H1 (cell line): Measurements from ENCODE around the gene TMEM203. TPM values are rescaled to one million over a fixed set of nuclear protein-coding genes. Genes with fewer than 3 reads are reported as not detected.

Experiments used
- CTCF ChIA-PET: fragments of 300-600 bp; sonication (Branson Sonifier 250); formaldehyde crosslinking; loops from one replicate; lab custom pipeline; 2021; ENCODE audit not compliant: partially characterized antibody; lab: Charles Lee
- POLR2A ChIA-PET: fragments of 300-600 bp; sonication (Branson Sonifier 250); formaldehyde crosslinking; loops from one replicate; lab custom pipeline; 2021; ENCODE audit warnings: inconsistent platforms; ENCODE audit not compliant: partially characterized antibody; lab: Charles Lee
- DNase-seq, 2 experiments: peaks; one replicate each; pipeline versions ENCODE4 v3.0.0 to v3.0.0-alpha.2; 2010 to 2022; ENCODE audit warnings: low spot score in 2 of 2, low read depth in 1 of 2, mixed read lengths in 1 of 2
- FAIRE-seq: peaks from 2 replicates; lab custom pipeline; 2011; peaks lifted over from hg19 to GRCh38; lab: Jason Lieb, UNC
- H2AFZ ChIP-seq: 2 replicates; pipeline ENCODE4 v1.8.1; 2012; ENCODE audit warnings: low read length, inconsistent platforms
- H2AK5ac ChIP-seq: 2 replicates; pipeline ENCODE4 v1.6.1; 2013; ENCODE audit warnings: low read depth, low read length
- H2BK120ac ChIP-seq: replicated peaks from 2 replicates; pipeline ENCODE3; 2013; ENCODE audit warnings: low read depth, low read length, inconsistent platforms
- H2BK12ac ChIP-seq: 2 replicates; pipeline ENCODE4 v1.6.1; 2013; ENCODE audit warnings: low read depth, low read length
- H2BK15ac ChIP-seq: 2 replicates; pipeline ENCODE4 v1.6.1; 2013; ENCODE audit warnings: low read length
- H2BK20ac ChIP-seq: 2 replicates; pipeline ENCODE4 v1.6.1; 2013; ENCODE audit warnings: low read length
- H2BK5ac ChIP-seq: 2 replicates; pipeline ENCODE4 v1.6.1; 2013; ENCODE audit warnings: low read depth, low read length
- H3K14ac ChIP-seq: 2 replicates; pipeline ENCODE4 v1.6.1; 2013; ENCODE audit warnings: inconsistent platforms; ENCODE audit not compliant: insufficient read length
- H3K18ac ChIP-seq: 2 replicates; pipeline ENCODE4 v1.6.1; 2013; ENCODE audit warnings: low read length; ENCODE audit errors: extremely low read depth
- H3K23ac ChIP-seq: 2 replicates; pipeline ENCODE4 v1.6.1; 2013; ENCODE audit warnings: inconsistent platforms; ENCODE audit not compliant: insufficient read length
- H3K23me2 ChIP-seq: 2 replicates; pipeline ENCODE4 v1.6.1; 2013; ENCODE audit warnings: low read depth, low read length
- H3K27ac ChIP-seq: 2 replicates; pipeline ENCODE4 v1.6.1; 2011; ENCODE audit warnings: low read depth, low read length, inconsistent platforms
- H3K27me3 ChIP-seq, 4 experiments: replicated peaks in 1 of 4; 1 replicate in 1 of 4; 2 replicates in 3 of 4; pipeline versions ENCODE4 v1.6.1 to v1.8.1; 2011 to 2013; ENCODE audit warnings: low read length in 3 of 4, mild to moderate bottlenecking in 3 of 4, inconsistent platforms in 2 of 4, mixed read lengths in 2 of 4, moderate library complexity in 1 of 4; ENCODE audit not compliant: control insufficient read depth in 3 of 4, insufficient read depth in 3 of 4; ENCODE audit errors: extremely low read depth in 1 of 4
- H3K36me3 ChIP-seq, 4 experiments: 2 replicates each; pipeline versions ENCODE4 v1.6.1 to v1.8.1; 2011 to 2013; ENCODE audit warnings: mild to moderate bottlenecking in 4 of 4, low read length in 3 of 4, moderate library complexity in 2 of 4, control low read depth in 1 of 4, inconsistent platforms in 1 of 4; ENCODE audit not compliant: insufficient read depth in 4 of 4, control insufficient read depth in 2 of 4
- H3K4ac ChIP-seq: replicated peaks from 2 replicates; pipeline ENCODE3; 2013; ENCODE audit warnings: low read length, low read depth, mixed read lengths, inconsistent platforms; ENCODE audit not compliant: insufficient read length
- H3K4me1 ChIP-seq, 4 experiments: replicated peaks in 1 of 4; 1 replicate in 1 of 4; 2 replicates in 3 of 4; pipeline versions ENCODE4 v1.6.1 to v1.8.1; 2011 to 2013; ENCODE audit warnings: low read length in 3 of 4, inconsistent platforms in 2 of 4, mixed read lengths in 1 of 4; ENCODE audit not compliant: insufficient read depth in 4 of 4, control insufficient read depth in 3 of 4
- H3K4me2 ChIP-seq, 2 experiments: 2 replicates each; pipeline versions ENCODE4 v1.6.1 to v1.8.1; 2011 to 2013; ENCODE audit warnings: low read depth in 2 of 2, low read length in 2 of 2, control low read depth in 1 of 2, inconsistent platforms in 1 of 2, mild to moderate bottlenecking in 1 of 2; ENCODE audit not compliant: insufficient read depth in 1 of 2
- H3K4me3 ChIP-seq, 4 experiments: fragments of 200-600, 300-600 bp in 1 of 4; sonication (generic), shearing (Covaris generic), sonication (Bioruptor Twin) in 1 of 4; 2 replicates each; pipeline versions ENCODE4 v1.5.1 to v1.8.1; 2011 to 2016; ENCODE audit warnings: low read length in 4 of 4, low read depth in 3 of 4, control low read depth in 2 of 4, inconsistent platforms in 2 of 4, mild to moderate bottlenecking in 2 of 4, mixed read lengths in 1 of 4, moderate library complexity in 1 of 4; ENCODE audit not compliant: insufficient read depth in 2 of 4; ENCODE audit errors: extremely low read depth in 1 of 4
- H3K56ac ChIP-seq: replicated peaks from 2 replicates; pipeline ENCODE3; 2013; ENCODE audit warnings: low read depth, mild to moderate bottlenecking, mixed read lengths, low read length, inconsistent platforms; ENCODE audit not compliant: insufficient read length
- H3K79me1 ChIP-seq: 2 replicates; pipeline ENCODE4 v1.6.1; 2013; ENCODE audit warnings: low read depth, low read length, control low read depth
- H3K79me2 ChIP-seq, 2 experiments: 2 replicates each; pipeline versions ENCODE4 v1.6.1 to v1.8.1; 2012 to 2013; ENCODE audit warnings: low read length in 2 of 2, mild to moderate bottlenecking in 2 of 2, inconsistent platforms in 1 of 2; ENCODE audit not compliant: insufficient read depth in 2 of 2, control insufficient read depth in 1 of 2
- H3K9ac ChIP-seq, 4 experiments: replicated peaks in 1 of 4; 1 replicate in 1 of 4; 2 replicates in 3 of 4; pipeline versions ENCODE4 v1.6.1 to v1.8.1; 2011 to 2013; ENCODE audit warnings: low read depth in 3 of 4, low read length in 3 of 4, control low read depth in 2 of 4, mild to moderate bottlenecking in 2 of 4, moderate library complexity in 2 of 4, inconsistent platforms in 1 of 4; ENCODE audit errors: extremely low read depth in 1 of 4
- H3K9me3 ChIP-seq, 2 experiments: 2 replicates each; pipeline versions ENCODE4 v1.6.1 to v1.8.1; 2012 to 2013; ENCODE audit warnings: mild to moderate bottlenecking in 2 of 2, moderate library complexity in 2 of 2, control low read depth in 1 of 2, inconsistent platforms in 1 of 2, low read depth in 1 of 2, low read length in 1 of 2, mixed read lengths in 1 of 2; ENCODE audit not compliant: insufficient read depth in 2 of 2
- H4K20me1 ChIP-seq, 2 experiments: replicated peaks in 1 of 2; 2 replicates each; pipeline versions ENCODE3 to v1.8.1; 2011 to 2013; ENCODE audit warnings: inconsistent platforms in 2 of 2, low read length in 2 of 2, mild to moderate bottlenecking in 1 of 2; ENCODE audit not compliant: insufficient read depth in 2 of 2, control insufficient read depth in 1 of 2
- H4K5ac ChIP-seq: 2 replicates; pipeline ENCODE4 v1.6.1; 2013; ENCODE audit warnings: low read length, low read depth, mixed read lengths, inconsistent platforms; ENCODE audit not compliant: insufficient read length
- H4K8ac ChIP-seq: 2 replicates; pipeline ENCODE4 v1.8.0; 2013; ENCODE audit warnings: mild to moderate bottlenecking, moderate library complexity, low read length, inconsistent platforms; ENCODE audit not compliant: insufficient read depth; ENCODE audit errors: extremely low read depth
- H4K91ac ChIP-seq: replicated peaks from 2 replicates; pipeline ENCODE3; 2013; ENCODE audit warnings: low read length, mixed read lengths, inconsistent platforms; ENCODE audit not compliant: insufficient read length
- GTF2F1 ChIP-seq: IDR thresholded peaks from 2 replicates; pipeline ENCODE4 v1.6.1; 2012; ENCODE audit warnings: low read depth, low read length, improper control_type of control experiment, borderline replicate concordance
- NANOG ChIP-seq: IDR thresholded peaks from 2 replicates; pipeline ENCODE4 v1.6.1; 2011; ENCODE audit warnings: low read length, low read depth, mild to moderate bottlenecking, inconsistent platforms; ENCODE audit not compliant: insufficient read depth, poor library complexity, severe bottlenecking
- SIRT6 ChIP-seq: IDR thresholded peaks from one replicate; pipeline ENCODE4 v1.7.1; 2012; ENCODE audit warnings: low read length, inconsistent platforms
- TEAD4 ChIP-seq: IDR thresholded peaks from 2 replicates; pipeline ENCODE4 v1.6.1; 2012; ENCODE audit warnings: low read depth, low read length, inconsistent platforms, mixed read lengths
- WGBS, 2 experiments: shearing (Covaris generic) in 1 of 2; methylation state at CpG; one replicate each; pipeline versions ENCODE4 v1.1.6 to v1.1.7; 2013 to 2015; ENCODE audit warnings: low lambda C conversion rate in 2 of 2, mixed read lengths in 2 of 2, inconsistent platforms in 1 of 2, low coverage in 1 of 2, missing lambda C conversion rate in 1 of 2; ENCODE audit not compliant: insufficient replicate concordance in 2 of 2, insufficient coverage in 1 of 2, insufficient read length in 1 of 2; ENCODE audit errors: extremely low coverage in 1 of 2, missing lambda C conversion rate in 1 of 2; 5-methylcytosine and 5-hydroxymethylcytosine counted together
- polyA plus RNA-seq, 7 experiments: library from polyadenylated mRNA; depleted of rRNA in 3 of 7; stranded (reverse) in 5 of 7; unstranded in 2 of 7; fragments of >200 nt in 5 of 7; fragments of 200-250 nt in 2 of 7; gene quantifications; 1 replicate in 5 of 7; 2 replicates in 1 of 7; 4 replicates in 1 of 7; pipeline versions ENCODE4 v1.2.1 to v1.2.3, GENCODE V29; 2011 to 2013; ENCODE audit warnings: missing spikeins in 2 of 7, mixed read lengths in 2 of 7
- total RNA-seq: library from RNA; stranded (reverse); fragmentation: NEBNext Ultra II Directional; extraction: Animal tissue kit (Norgen Biotek cat#: 25700); gene quantifications from 2 replicates; pipeline ENCODE4 v1.2.1, GENCODE V29; 2021
- TF ChIP-seq, protein P1 (sequence below), 3 experiments: IDR thresholded peaks; 1 replicate in 2 of 3; 2 replicates in 1 of 3; pipeline versions ENCODE4 v1.5.1 to v1.6.1; 2011; ENCODE audit warnings: low read length in 3 of 3, mild to moderate bottlenecking in 3 of 3, inconsistent platforms in 2 of 3, low read depth in 1 of 3, moderate library complexity in 1 of 3; ENCODE audit not compliant: insufficient read depth in 1 of 3; ENCODE audit errors: control extremely low read depth in 1 of 3
- TF ChIP-seq, protein P2 (sequence below): IDR thresholded peaks from 2 replicates; pipeline ENCODE4 v1.6.1; 2011; ENCODE audit warnings: low read length, improper control_type of control experiment

The TMEM203 gene
- total and polyA plus RNA-seq, 2 of the 8 experiments (the other 6 are each of a cell fraction or from before 2014, with no cell fraction given) = 44.1 to 57.1 TPM

DNA sequence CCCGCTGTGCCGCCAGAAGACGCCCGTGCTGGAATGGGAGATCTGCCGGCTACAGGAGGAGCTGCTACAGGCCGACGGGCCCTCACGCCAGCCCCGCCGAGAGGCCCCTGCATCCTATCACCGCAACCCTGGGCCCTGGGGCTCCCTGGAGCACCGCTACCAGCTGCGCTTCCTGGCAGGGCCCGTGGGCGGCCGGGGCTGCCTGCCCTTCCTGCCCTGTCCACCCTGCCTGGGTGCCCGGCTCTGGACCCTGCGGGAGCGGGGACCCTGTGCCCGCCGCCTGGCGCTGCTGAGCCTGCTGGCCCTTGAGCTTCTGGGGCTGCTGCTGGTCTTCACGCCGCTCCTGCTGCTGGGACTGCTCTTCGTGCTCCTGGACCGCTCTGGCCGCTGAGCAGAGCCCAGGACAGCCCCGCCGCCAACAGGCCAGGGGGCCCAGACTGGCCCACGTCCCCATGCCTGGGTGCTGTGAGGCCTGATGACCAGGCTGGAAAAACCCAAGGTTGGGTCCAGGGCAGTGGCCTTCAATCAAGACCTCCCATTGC lies 12.8 kb upstream of the TMEM203 start:
- H2BK20ac ChIP-seq = no peak overlapping the region
- H3K4ac ChIP-seq = no peak overlapping the region
- WGBS, 2 experiments = 93% methylated on average over 16 of the region's 30 CpGs; no CpG with 5 or more reads in 1 of the 2 experiments
- H3K36me3 ChIP-seq = peaks cover 0 to 22% (median 7%) of the 10 kb centered on the region in 4 experiments; a peak in 6 of 8 replicates
- H4K8ac ChIP-seq = no peak overlapping the region
- no peak overlapping the region for H3K14ac ChIP-seq
- H3K4me1 ChIP-seq = peaks cover 0 to 15% (median 9%) of the 10 kb centered on the region in 4 experiments; a peak in 5 of 7 replicates
- H2BK12ac ChIP-seq = no peak overlapping the region
- H4K5ac ChIP-seq = no peak overlapping the region
- FAIRE-seq (no peak), DNase-seq (no peak)
- H3K23ac ChIP-seq = no peak overlapping the region
- H3K79me2 ChIP-seq = no peaks in the 10 kb centered on the region
- no peaks in the 10 kb centered on the region; a peak in 2 of 7 replicates for H3K27me3 ChIP-seq
- no peak overlapping the region for H2BK120ac ChIP-seq
- H3K4me2 ChIP-seq = no peak overlapping the region
- no peak overlapping the region for H3K4me3 ChIP-seq
- H4K20me1 ChIP-seq = peaks cover 0 to 12% of the 10 kb centered on the region in 2 experiments
- peak overlapping the region; percentile 39; the same call in 1 of the 2 replicates for H2AK5ac ChIP-seq
- no peak overlapping the region for H2AFZ ChIP-seq
- no peak overlapping the region for H2BK5ac ChIP-seq
- no peak overlapping the region for H3K9ac ChIP-seq
- no peaks in the 10 kb centered on the region for H3K9me3 ChIP-seq
- CTCF ChIA-PET = interaction anchor here (0.8 to 3.7 kb wide), 7 partner anchors 12 to 89 kb away, joined by 3 to 17 read pairs (median 4); no protein-coding TSS in a partner anchor
- H2BK15ac ChIP-seq = no peak overlapping the region
- H3K23me2 ChIP-seq = peaks cover 14% of the 10 kb centered on the region; the same call in 1 of the 2 replicates
- TF ChIP-seq NANOG (no peak), GTF2F1 (no peak), TEAD4 (no peak), SIRT6 (no peak)
- TF ChIP-seq, protein P1, sequence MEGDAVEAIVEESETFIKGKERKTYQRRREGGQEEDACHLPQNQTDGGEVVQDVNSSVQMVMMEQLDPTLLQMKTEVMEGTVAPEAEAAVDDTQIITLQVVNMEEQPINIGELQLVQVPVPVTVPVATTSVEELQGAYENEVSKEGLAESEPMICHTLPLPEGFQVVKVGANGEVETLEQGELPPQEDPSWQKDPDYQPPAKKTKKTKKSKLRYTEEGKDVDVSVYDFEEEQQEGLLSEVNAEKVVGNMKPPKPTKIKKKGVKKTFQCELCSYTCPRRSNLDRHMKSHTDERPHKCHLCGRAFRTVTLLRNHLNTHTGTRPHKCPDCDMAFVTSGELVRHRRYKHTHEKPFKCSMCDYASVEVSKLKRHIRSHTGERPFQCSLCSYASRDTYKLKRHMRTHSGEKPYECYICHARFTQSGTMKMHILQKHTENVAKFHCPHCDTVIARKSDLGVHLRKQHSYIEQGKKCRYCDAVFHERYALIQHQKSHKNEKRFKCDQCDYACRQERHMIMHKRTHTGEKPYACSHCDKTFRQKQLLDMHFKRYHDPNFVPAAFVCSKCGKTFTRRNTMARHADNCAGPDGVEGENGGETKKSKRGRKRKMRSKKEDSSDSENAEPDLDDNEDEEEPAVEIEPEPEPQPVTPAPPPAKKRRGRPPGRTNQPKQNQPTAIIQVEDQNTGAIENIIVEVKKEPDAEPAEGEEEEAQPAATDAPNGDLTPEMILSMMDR (IDR thresholded peaks at IDR 0.05; ENCODE audit: control extremely low read depth in 1 of 3, insufficient read depth in 1 of 3, low read depth in 1 of 3, low read length in 3 of 3) = no peak
- TF ChIP-seq, protein P2, sequence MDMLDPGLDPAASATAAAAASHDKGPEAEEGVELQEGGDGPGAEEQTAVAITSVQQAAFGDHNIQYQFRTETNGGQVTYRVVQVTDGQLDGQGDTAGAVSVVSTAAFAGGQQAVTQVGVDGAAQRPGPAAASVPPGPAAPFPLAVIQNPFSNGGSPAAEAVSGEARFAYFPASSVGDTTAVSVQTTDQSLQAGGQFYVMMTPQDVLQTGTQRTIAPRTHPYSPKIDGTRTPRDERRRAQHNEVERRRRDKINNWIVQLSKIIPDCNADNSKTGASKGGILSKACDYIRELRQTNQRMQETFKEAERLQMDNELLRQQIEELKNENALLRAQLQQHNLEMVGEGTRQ = no peak
- H3K79me1 ChIP-seq = no peaks in the 10 kb centered on the region
- H3K27ac ChIP-seq = no peak overlapping the region
- H3K56ac ChIP-seq = no peak overlapping the region
- H3K18ac ChIP-seq = no peak overlapping the region
- POLR2A ChIA-PET = interaction anchor here (1.1 to 69.9 kb wide), 5 partner anchors 8 to 226 kb away, joined by 3 to 1462 read pairs (median 7); partner anchors contain the start of genes NDOR1, NELFB, PAXX and STPG3
- no peak overlapping the region for H4K91ac ChIP-seq
